Thymus (tissue), 11 donors: ENCODE results near the gene TSHZ2. TPM values are rescaled to one million over a fixed set of nuclear protein-coding genes. Genes with fewer than 3 reads are reported as not detected.

Source experiments
- DNase-seq, 9 donors: peaks; one replicate each; pipeline ENCODE4 v3.0.0-alpha.2; 2013; ENCODE audit warnings: low spot score in 9 of 9, low read depth in 6 of 9, missing footprints in 1 of 9
- H3K27ac ChIP-seq, 2 donors: one replicate each; pipeline ENCODE4 v1.5.1; 2013; ENCODE audit warnings: control low read depth in 1 of 2, low read depth in 1 of 2, low read length in 1 of 2, mild to moderate bottlenecking in 1 of 2, moderate library complexity in 1 of 2
- H3K27me3 ChIP-seq, 2 donors: one replicate each; pipeline ENCODE4 v1.5.1; 2013; ENCODE audit warnings: low read length in 1 of 2; ENCODE audit not compliant: control insufficient read depth in 2 of 2, insufficient read depth in 1 of 2
- H3K36me3 ChIP-seq, 2 donors: one replicate each; pipeline ENCODE4 v1.5.1; 2013; ENCODE audit warnings: low read length in 1 of 2, mild to moderate bottlenecking in 1 of 2, moderate library complexity in 1 of 2; ENCODE audit not compliant: control insufficient read depth in 2 of 2, insufficient read depth in 2 of 2
- H3K4me1 ChIP-seq, 2 donors: one replicate each; pipeline ENCODE4 v1.5.1; 2013; ENCODE audit warnings: low read length in 2 of 2; ENCODE audit not compliant: control insufficient read depth in 2 of 2, insufficient read depth in 2 of 2
- H3K4me3 ChIP-seq, 2 donors: one replicate each; pipeline ENCODE4 v1.5.1; 2013; ENCODE audit warnings: low read length in 2 of 2, control low read depth in 1 of 2, mild to moderate bottlenecking in 1 of 2
- H3K9me3 ChIP-seq, 2 donors: one replicate each; pipeline ENCODE4 v1.5.1; 2013; ENCODE audit warnings: low read length in 1 of 2, mild to moderate bottlenecking in 1 of 2; ENCODE audit not compliant: control insufficient read depth in 2 of 2, insufficient read depth in 1 of 2
- WGBS: extraction: QIAGEN DNeasy Blood & Tissue Kit; methylation state at CpG from one replicate; pipeline ENCODE4 v1.1.7; 2013; 5-methylcytosine and 5-hydroxymethylcytosine counted together
- polyA plus RNA-seq: library from polyadenylated mRNA; stranded (reverse); fragments of 200-250 nt; gene quantifications from one replicate; pipeline ENCODE4 v1.2.3, GENCODE V29; 2013
- total RNA-seq: library from RNA; stranded (reverse); fragments of 120-200 nt; gene quantifications from one replicate; pipeline ENCODE4 v1.2.4, GENCODE V29; 2013
- donor health status: healthy.

TSHZ2 gene
- total and polyA plus RNA-seq, 2 donors: 1.4 to 2.4 TPM

DNA sequence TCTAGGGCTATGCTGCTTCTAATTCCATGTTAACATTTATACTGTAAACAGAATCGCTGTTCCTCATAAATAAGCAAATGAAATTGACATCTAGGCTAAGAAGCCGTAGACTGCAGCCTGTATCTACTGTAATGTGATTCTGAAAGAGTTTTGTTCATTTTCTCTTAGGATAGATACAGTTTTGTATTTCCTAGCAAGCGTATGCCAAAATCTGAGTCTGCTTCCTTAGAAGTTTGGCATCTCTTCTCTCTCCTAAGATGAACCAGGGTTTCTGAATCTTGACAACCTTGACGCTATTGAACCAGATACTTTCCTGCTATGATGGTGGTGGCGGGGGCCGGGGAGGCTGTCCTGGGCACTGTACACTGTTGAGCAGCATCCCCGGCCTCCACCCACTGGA lies 198.0 kb downstream of the TSHZ2 start:
- Histone ChIP-seq H3K4me1 (no peaks in the 10 kb centered on the region), H3K27me3 (no peaks in the 10 kb centered on the region), H3K4me3 (no peak overlapping the region), H3K36me3 (no peaks in the 10 kb centered on the region), H3K27ac (no peak overlapping the region), H3K9me3 (no peaks in the 10 kb centered on the region)
- WGBS: 84% methylated on average over 7 of the region's 7 CpGs
- no peak for DNase-seq

DNA sequence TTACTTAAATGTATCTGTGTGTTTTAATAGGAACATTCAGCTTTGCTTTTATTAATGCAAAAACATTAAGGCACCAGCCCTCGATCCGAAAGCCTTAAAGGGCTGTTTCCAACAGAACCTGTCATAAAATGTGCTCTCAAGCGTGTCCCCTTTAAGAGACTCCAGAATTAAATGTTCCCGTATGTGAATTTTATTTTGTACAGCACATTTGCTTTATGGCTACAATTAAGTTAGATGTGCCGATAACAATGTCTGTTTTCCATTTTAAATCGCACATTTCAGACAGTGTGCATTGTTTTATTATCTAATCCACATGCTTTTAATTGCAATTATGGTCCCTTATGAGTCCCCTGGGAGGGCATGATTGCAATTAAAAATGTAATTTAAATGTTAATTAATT lies 198.9 kb downstream of the TSHZ2 start:
- 94% methylated on average over 6 of the region's 6 CpGs for WGBS
- Histone ChIP-seq H3K36me3 (no peaks in the 10 kb centered on the region), H3K27me3 (no peaks in the 10 kb centered on the region), H3K4me3 (no peak overlapping the region), H3K4me1 (no peaks in the 10 kb centered on the region), H3K27ac (no peak overlapping the region), H3K9me3 (no peaks in the 10 kb centered on the region)
- DNase-seq: no peak

DNA sequence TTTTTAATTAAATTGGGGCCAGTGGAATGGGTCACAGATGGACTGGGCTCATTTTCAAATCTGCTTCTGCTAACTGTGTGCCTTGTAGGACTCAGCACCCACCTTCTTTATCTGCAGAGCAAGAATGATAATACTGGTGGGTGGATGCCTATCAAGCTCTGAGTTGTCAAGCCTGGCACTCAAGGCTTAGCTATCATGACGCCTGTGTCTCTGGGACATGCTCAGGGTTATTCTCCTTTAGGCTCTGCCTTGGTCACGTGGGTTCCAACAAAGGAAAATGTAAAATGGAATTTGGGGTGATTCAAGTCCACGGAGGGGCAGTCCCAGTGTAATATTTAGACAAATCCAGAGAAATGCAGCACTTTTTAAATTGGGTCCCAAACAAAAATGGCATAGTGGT lies 202.3 kb downstream of the TSHZ2 start:
- 83% methylated on average over 3 of the region's 3 CpGs for WGBS
- Histone ChIP-seq H3K36me3 (no peaks in the 10 kb centered on the region), H3K9me3 (no peaks in the 10 kb centered on the region), H3K4me3 (no peak overlapping the region), H3K27me3 (no peaks in the 10 kb centered on the region), H3K27ac (no peak overlapping the region), H3K4me1 (no peaks in the 10 kb centered on the region)
- no peak for DNase-seq

DNA sequence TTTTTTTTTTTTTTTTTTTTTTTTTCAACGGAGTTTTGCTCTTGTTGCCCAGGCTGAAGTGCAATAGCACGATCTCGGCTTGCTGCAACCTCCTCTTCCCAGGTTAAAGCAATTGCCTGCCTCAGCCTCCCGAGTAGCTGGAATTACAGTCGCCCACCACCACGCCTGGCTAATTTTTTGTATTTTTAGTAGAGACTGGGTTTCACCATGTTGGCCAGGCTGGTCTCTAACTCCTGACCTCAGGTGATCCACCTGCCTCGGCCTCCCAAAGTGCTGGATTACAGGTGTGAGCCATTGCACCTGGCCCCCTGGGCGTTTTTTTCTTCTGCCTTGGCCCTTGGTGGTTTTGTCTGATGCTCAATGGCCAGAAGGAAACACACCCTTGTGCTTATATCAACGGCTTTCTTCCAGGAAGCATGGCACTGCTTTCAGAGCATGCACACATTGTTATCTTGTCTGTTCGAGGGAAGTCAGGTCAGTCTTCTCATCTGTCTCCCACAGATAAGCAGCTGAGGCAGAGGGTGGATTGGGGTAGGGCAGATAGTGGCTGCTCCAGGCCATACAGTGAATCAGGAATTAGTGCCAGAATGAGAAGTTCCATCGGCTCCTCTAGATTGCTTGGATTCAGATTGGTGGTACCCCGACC lies 203.1 kb downstream of the TSHZ2 start:
- Histone ChIP-seq H3K27ac (no peak overlapping the region), H3K36me3 (no peaks in the 10 kb centered on the region), H3K27me3 (no peaks in the 10 kb centered on the region), H3K4me3 (no peak overlapping the region), H3K9me3 (no peaks in the 10 kb centered on the region), H3K4me1 (no peaks in the 10 kb centered on the region)
- WGBS: 74% methylated on average over 12 of the region's 12 CpGs
- DNase-seq: no peak

DNA sequence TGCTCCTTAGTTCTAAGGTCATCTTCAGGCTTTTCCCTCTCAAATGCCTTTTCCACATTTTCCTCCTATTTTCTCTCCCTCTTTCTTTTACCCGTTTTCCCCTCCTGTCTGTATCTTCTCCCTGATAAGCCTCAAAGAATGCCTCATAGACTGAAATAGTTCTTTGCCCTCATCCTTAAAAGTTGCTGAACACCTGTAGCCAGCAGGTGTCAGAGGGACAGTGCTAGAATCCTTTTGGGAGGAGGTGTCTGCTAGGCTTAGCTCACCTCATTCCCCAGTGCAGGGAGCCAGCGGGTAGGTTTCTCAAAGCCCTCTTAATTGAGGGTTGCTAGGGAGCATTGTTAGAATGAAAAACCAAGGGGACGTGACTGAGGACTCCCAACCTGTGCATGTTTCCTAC lies 204.0 kb downstream of the TSHZ2 start:
- DNase-seq: no peak
- Histone ChIP-seq H3K9me3 (no peaks in the 10 kb centered on the region), H3K36me3 (no peaks in the 10 kb centered on the region), H3K27me3 (no peaks in the 10 kb centered on the region), H3K27ac (no peak overlapping the region), H3K4me3 (no peak overlapping the region), H3K4me1 (no peaks in the 10 kb centered on the region)
- 48% methylated on average over 3 of the region's 3 CpGs for WGBS

DNA sequence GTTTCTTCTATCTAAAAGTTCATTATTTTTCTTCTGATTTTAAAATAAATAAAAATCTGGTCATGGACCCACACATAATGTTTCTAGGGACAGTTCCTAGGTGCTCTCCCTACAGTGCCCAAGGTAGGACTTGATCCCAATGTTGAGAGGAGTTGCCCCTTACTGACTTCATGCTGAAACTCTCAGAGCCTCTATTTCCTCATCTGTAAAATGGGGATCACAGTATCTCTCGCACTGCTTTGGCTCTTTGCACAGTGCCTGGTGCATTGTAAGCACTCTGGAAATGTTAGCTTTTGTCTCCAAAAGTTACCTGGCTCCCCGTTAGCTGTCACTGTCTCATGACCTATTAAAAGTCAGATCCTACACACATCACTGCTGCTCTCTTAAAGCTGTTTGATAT lies 205.5 kb downstream of the TSHZ2 start:
- DNase-seq: no peak
- H3K4me3 ChIP-seq: no peak overlapping the region
- no peaks in the 10 kb centered on the region for H3K9me3 ChIP-seq
- H3K27me3 ChIP-seq: no peaks in the 10 kb centered on the region
- no peaks in the 10 kb centered on the region for H3K36me3 ChIP-seq
- H3K4me1 ChIP-seq: no peaks in the 10 kb centered on the region
- no peak overlapping the region for H3K27ac ChIP-seq
- 97% methylated on average over 2 of the region's 2 CpGs for WGBS

DNA sequence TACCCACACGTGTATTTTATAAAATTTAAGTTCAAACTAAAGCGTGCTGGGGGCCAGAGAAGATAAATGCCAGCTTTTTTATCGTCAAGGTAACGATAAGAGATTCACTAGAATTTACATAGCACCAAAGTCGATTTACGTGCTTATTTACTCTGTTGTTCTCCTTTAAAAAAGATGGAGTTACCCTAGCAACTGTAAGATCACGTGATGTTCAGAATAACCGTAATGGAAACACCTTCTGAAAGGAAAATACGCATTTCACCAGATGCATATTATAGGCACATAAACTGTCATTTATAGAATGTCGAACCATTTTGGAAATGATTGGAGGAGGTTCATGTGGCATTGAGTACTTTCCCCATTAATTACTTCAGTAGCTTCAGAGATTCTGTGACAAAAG lies 207.6 kb downstream of the TSHZ2 start:
- 90% methylated on average over 10 of the region's 10 CpGs for WGBS
- DNase-seq: no peak
- no peaks in the 10 kb centered on the region for H3K27me3 ChIP-seq

DNA sequence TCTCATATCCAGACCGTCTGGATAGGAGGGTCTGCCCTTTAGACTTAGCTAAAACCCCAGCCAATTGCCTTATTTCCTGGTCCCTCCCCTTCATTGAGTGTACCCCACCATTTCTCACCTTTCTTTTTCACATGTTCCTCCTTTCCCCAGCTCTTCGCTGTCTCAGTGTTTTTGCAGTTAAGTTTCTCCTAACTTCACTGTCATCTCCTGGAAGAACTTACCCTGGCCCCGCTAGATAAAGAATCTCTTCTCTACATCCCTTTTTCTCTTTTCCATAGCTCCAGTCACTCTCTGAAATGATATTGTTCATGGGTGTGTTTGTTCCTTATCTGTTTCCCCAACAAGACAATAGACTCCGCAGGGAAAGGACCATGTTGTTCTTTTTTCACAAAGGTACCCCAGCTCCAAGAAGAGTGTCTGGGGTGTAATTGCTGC lies 208.8 kb downstream of the TSHZ2 start:
- H3K27ac ChIP-seq: no peak overlapping the region
- DNase-seq: no peak
- H3K9me3 ChIP-seq: no peaks in the 10 kb centered on the region
- H3K4me3 ChIP-seq: no peak overlapping the region
- no peaks in the 10 kb centered on the region for H3K4me1 ChIP-seq
- no peaks in the 10 kb centered on the region for H3K27me3 ChIP-seq
- no peaks in the 10 kb centered on the region for H3K36me3 ChIP-seq
- 73% methylated on average over 4 of the region's 4 CpGs for WGBS

More for the DNA sequence above, 207.6 kb downstream of the TSHZ2 start:
- Histone ChIP-seq H3K4me1 (no peaks in the 10 kb centered on the region), H3K36me3 (no peaks in the 10 kb centered on the region), H3K4me3 (no peak overlapping the region), H3K27ac (no peak overlapping the region), H3K9me3 (no peaks in the 10 kb centered on the region)

DNA sequence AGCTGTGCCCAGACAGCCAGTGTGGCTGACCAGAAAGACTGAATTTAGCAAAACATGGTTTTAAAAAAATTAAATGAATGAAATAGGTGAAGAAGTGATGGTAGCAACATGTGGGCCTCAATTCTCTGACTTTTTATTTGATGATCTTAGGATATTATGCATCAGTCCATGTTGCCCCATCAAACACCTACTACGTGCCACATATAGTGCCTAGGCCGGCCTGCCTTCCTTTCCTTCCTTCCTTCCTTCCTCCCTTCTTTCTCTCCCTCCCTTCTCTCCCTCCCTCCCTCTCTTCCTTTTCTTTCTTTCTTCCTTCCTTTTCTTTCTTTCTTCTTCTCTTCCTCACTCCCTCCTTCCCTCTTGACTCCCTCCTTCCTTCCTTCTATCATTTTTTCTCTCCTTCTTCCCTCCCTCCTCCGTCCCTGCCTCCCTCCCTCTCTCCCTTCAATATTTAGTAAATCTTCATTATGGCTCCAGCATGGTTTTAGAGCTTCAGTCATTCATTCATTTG lies 209.8 kb downstream of the TSHZ2 start:
- no peak for DNase-seq
- H3K27me3 ChIP-seq: no peaks in the 10 kb centered on the region
- no peaks in the 10 kb centered on the region for H3K9me3 ChIP-seq
- WGBS: 79% methylated on average over 3 of the region's 3 CpGs
- no peak overlapping the region for H3K4me3 ChIP-seq
- H3K27ac ChIP-seq: no peak overlapping the region
- H3K4me1 ChIP-seq: no peaks in the 10 kb centered on the region
- no peaks in the 10 kb centered on the region for H3K36me3 ChIP-seq
